Measurements from ENCODE around the gene ESRP2.

DNA sequence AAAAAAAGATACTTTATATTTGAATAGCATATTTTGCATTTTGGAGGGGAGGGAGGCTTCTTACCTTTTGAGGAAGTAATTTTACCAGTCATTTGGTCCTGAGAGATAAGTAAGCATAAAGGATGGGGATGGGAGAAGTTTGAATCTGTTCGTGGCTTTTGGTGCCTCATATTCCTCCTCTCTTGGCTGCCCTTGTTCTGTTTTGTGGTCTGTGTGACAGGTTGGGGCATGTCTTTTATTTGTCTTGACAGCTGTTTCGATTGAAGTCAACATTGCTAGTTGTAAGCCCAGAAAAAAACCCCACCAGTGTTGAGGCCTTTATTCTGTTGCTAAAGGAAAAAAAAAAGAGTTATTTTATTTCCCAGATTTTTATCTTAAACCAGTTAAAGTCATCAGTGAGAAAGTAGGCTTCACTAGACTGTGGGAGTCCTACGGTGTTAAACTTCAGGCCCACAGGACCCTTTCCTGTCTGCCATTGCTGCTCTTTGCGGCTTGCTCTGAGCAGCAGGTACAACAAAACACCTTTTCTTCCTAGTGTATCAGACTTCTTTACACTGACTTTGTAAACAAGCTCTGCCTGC lies 39.8 kb upstream of the ESRP2 start:
- TF ChIP-seq, protein P1, sequence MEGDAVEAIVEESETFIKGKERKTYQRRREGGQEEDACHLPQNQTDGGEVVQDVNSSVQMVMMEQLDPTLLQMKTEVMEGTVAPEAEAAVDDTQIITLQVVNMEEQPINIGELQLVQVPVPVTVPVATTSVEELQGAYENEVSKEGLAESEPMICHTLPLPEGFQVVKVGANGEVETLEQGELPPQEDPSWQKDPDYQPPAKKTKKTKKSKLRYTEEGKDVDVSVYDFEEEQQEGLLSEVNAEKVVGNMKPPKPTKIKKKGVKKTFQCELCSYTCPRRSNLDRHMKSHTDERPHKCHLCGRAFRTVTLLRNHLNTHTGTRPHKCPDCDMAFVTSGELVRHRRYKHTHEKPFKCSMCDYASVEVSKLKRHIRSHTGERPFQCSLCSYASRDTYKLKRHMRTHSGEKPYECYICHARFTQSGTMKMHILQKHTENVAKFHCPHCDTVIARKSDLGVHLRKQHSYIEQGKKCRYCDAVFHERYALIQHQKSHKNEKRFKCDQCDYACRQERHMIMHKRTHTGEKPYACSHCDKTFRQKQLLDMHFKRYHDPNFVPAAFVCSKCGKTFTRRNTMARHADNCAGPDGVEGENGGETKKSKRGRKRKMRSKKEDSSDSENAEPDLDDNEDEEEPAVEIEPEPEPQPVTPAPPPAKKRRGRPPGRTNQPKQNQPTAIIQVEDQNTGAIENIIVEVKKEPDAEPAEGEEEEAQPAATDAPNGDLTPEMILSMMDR (conservative IDR thresholded peaks at IDR 0.05; ENCODE audit: low read depth, low read length), result no peak
- no peak for TF ChIP-seq EZH2 (IDR thresholded peaks at IDR 0.05; ENCODE audit: borderline replicate concordance, low read depth, low read length, poor library complexity, severe bottlenecking)

Measured in A673 (cell line).